H1 (cell line): Measurements from ENCODE around the gene KANSL3.

ENCODE experiments used
- HDAC6 ChIP-seq: IDR thresholded peaks from one replicate; pipeline ENCODE4 v1.7.1; 2012; ENCODE audit warnings: low read depth, mild to moderate bottlenecking, inconsistent platforms, low read length, moderate library complexity
- JUN ChIP-seq: IDR thresholded peaks from 2 replicates; pipeline ENCODE4 v1.6.1; 2011; ENCODE audit warnings: low read depth, mild to moderate bottlenecking, improper control_type of control experiment, low read length
- JUND ChIP-seq: IDR thresholded peaks from 2 replicates; pipeline ENCODE4 v1.6.1; 2011; ENCODE audit warnings: mild to moderate bottlenecking, improper control_type of control experiment, low read length
- NANOG ChIP-seq: IDR thresholded peaks from 2 replicates; pipeline ENCODE4 v1.6.1; 2011; ENCODE audit warnings: low read length, low read depth, mild to moderate bottlenecking, inconsistent platforms; ENCODE audit not compliant: insufficient read depth, poor library complexity, severe bottlenecking
- POLR2A ChIP-seq, 2 experiments: IDR thresholded peaks; 1 replicate in 1 of 2; 2 replicates in 1 of 2; pipeline ENCODE4 v1.6.1; 2011; ENCODE audit warnings: low read depth in 2 of 2, low read length in 2 of 2, mild to moderate bottlenecking in 2 of 2; ENCODE audit errors: control extremely low read depth in 1 of 2
- POLR2AphosphoS5 ChIP-seq: IDR thresholded peaks from 2 replicates; pipeline ENCODE4 v1.6.1; 2011; ENCODE audit warnings: low read depth, low read length
- SIX5 ChIP-seq: IDR thresholded peaks from 2 replicates; pipeline ENCODE4 v1.6.1; 2011; ENCODE audit warnings: mild to moderate bottlenecking, low read depth, low read length
- SP4 ChIP-seq: IDR thresholded peaks from 2 replicates; pipeline ENCODE4 v1.6.1; 2012; ENCODE audit warnings: low read length, inconsistent platforms
- TF ChIP-seq, protein P1 (sequence below), 3 experiments: IDR thresholded peaks; 1 replicate in 2 of 3; 2 replicates in 1 of 3; pipeline versions ENCODE4 v1.5.1 to v1.6.1; 2011; ENCODE audit warnings: low read length in 3 of 3, mild to moderate bottlenecking in 3 of 3, inconsistent platforms in 2 of 3, low read depth in 1 of 3, moderate library complexity in 1 of 3; ENCODE audit not compliant: insufficient read depth in 1 of 3; ENCODE audit errors: control extremely low read depth in 1 of 3
- TF ChIP-seq, protein P2 (sequence below): IDR thresholded peaks from 2 replicates; pipeline ENCODE4 v1.6.1; 2012; ENCODE audit warnings: low read length, inconsistent platforms
- TF ChIP-seq, protein P3 (sequence below): IDR thresholded peaks from 2 replicates; pipeline ENCODE4 v1.6.1; 2011; ENCODE audit warnings: low read depth, mild to moderate bottlenecking, low read length; ENCODE audit not compliant: insufficient read depth

DNA sequence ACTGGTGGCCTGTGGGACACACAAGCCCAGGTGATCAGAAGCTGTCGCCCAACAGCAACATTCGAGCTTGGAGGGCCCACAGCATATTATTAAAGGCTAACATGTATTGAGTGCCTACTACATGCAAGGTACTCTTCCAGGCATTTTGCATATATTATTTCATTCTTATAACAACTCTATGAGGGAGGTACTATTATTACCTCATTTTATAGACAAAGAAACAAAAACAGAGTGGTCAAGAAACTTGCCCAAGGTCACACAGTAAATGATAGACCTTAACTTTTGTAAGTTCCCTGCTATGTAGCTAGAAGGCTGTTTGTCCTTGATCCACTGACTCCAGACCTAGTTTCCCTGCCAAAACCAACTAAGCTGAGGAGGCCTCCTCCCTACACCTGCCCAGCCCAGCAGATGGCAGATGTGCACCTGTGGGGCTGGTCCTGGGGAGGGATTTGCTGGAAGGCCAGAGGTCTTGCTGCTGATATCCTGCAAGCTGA, 35.7 kb downstream of the KANSL3 start:
- TF ChIP-seq, protein P1, sequence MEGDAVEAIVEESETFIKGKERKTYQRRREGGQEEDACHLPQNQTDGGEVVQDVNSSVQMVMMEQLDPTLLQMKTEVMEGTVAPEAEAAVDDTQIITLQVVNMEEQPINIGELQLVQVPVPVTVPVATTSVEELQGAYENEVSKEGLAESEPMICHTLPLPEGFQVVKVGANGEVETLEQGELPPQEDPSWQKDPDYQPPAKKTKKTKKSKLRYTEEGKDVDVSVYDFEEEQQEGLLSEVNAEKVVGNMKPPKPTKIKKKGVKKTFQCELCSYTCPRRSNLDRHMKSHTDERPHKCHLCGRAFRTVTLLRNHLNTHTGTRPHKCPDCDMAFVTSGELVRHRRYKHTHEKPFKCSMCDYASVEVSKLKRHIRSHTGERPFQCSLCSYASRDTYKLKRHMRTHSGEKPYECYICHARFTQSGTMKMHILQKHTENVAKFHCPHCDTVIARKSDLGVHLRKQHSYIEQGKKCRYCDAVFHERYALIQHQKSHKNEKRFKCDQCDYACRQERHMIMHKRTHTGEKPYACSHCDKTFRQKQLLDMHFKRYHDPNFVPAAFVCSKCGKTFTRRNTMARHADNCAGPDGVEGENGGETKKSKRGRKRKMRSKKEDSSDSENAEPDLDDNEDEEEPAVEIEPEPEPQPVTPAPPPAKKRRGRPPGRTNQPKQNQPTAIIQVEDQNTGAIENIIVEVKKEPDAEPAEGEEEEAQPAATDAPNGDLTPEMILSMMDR (IDR thresholded peaks at IDR 0.05; ENCODE audit: control extremely low read depth in 1 of 3, insufficient read depth in 1 of 3, low read depth in 1 of 3, low read length in 3 of 3) = peak; percentile 3 to 41 (median 17); a peak in 3 of 4 replicates
- TF ChIP-seq, protein P2, sequence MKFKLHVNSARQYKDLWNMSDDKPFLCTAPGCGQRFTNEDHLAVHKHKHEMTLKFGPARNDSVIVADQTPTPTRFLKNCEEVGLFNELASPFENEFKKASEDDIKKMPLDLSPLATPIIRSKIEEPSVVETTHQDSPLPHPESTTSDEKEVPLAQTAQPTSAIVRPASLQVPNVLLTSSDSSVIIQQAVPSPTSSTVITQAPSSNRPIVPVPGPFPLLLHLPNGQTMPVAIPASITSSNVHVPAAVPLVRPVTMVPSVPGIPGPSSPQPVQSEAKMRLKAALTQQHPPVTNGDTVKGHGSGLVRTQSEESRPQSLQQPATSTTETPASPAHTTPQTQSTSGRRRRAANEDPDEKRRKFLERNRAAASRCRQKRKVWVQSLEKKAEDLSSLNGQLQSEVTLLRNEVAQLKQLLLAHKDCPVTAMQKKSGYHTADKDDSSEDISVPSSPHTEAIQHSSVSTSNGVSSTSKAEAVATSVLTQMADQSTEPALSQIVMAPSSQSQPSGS = no peak
- no peak for TF ChIP-seq POLR2A (IDR thresholded peaks at IDR 0.05; ENCODE audit: control extremely low read depth in 1 of 2, low read depth in 2 of 2, low read length in 2 of 2)
- no peak for TF ChIP-seq SP4
- TF ChIP-seq HDAC6 = no peak
- no peak for TF ChIP-seq NANOG
- no peak for TF ChIP-seq SIX5
- TF ChIP-seq, protein P3, sequence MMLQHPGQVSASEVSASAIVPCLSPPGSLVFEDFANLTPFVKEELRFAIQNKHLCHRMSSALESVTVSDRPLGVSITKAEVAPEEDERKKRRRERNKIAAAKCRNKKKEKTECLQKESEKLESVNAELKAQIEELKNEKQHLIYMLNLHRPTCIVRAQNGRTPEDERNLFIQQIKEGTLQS = no peak
- no peak for TF ChIP-seq JUND
- TF ChIP-seq JUN = no peak
- no peak for TF ChIP-seq POLR2AphosphoS5
